ENCODE measurements around the gene CFAP410. TPM values are rescaled to one million over a fixed set of nuclear protein-coding genes. Genes with fewer than 3 reads are reported as not detected.

Gene CFAP410
- total RNA-seq, 3 donors from 2014 or later = 22.2 to 31.1 (median 27.8) TPM

DNA sequence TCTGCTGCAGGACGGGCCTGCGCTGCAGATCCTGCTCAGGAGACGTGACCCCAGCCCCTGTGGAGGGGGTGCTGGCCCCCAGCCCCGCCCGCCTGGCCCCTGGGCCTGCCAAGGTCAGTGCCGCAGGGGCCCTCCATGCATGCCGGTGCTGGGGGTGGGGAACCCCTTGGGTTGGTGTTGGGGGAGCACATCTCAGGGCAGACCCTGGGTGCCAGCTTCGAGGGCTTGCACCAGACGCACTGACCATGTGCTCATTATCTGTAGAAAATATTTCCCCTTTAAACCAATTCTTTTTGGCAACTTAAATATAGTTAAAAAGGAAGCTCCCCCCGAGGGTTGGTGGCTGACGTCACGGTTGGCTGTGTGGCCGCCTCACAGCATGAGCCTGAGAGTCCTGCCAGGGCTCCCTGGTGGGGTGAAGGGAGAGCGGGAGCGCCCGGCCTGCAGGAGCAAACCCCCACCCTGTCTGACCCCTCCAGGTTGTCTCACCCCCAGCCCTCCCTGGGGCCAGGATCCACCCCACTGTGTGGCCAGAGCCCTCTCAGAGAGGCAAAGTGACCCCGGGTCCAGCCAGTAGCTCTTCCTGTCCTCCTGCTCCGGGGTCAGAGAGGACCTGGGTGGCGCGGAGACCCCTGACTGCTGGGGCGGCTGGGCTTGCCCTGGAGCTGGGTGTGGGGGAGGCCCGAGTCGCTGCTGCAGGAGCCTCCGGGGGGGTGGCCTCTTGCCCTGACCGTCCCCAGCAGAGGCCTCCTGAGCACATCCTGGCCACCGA, 44.6 kb downstream of the CFAP410 start:
- no peaks in the 10 kb centered on the region for H3K27me3 ChIP-seq
- peak overlapping the region in 1 of 3 donors; percentile 8 for H3K4me3 ChIP-seq
- H3K36me3 ChIP-seq = no peaks in the 10 kb centered on the region
- DNase-seq (ENCODE audit: low spot score in 2 of 2) = no peak
- H3K4me1 ChIP-seq = peaks cover 0 to 4% of the 10 kb centered on the region in 2 donors
- no peak for TF ChIP-seq POLR2AphosphoS5 (IDR thresholded peaks at IDR 0.05)
- no peak for TF ChIP-seq CTCF (IDR thresholded peaks at IDR 0.05)
- no peak for TF ChIP-seq POLR2A (IDR thresholded peaks at IDR 0.05)
- intact Hi-C loops (cut with DNase I; ENCODE audit: low total_unique reads) = loop anchor here (5.0 kb wide), 1 partner anchor 222 kb away; no protein-coding TSS in a partner anchor
- no peaks in the 10 kb centered on the region for H3K9me3 ChIP-seq
- peak overlapping the region in 1 of 2 donors; percentile 3 for H3K27ac ChIP-seq

DNA sequence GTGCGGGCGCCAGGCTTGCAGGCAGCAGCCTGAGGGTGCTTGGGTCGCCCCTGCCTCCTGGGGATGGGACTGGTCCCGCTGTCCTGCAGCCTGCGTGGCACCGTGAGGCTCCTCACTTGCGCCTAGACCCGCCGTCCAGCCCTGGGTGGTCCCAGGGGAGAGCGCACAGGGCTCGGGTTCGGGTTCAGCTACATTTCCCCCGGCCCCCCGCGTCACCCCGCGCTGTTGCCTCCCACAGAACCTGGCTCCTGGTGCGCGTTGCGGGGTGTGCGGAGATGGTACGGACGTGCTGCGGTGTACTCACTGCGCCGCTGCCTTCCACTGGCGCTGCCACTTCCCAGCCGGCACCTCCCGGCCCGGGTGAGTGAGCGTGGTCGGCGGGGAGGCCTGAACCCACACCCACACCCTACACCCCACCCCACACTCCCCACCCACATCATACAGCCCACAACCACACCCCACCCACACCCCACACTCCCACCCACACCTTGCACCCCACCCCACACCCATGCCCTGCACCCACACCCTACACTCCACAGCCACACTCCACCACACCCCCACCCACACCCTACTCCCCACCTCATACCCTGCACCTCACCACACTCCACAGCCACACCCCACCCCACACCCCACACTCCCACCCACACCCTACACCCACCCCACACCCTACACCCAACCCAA, 45.5 kb downstream of the CFAP410 start:
- H3K4me1 ChIP-seq = peaks cover 0 to 4% of the 10 kb centered on the region in 2 donors
- intact Hi-C loops (cut with DNase I; ENCODE audit: low total_unique reads) = loop anchor here (5.0 kb wide), 1 partner anchor 221 kb away; no protein-coding TSS in a partner anchor
- H3K36me3 ChIP-seq = no peaks in the 10 kb centered on the region
- H3K4me3 ChIP-seq = no peak overlapping the region
- no peaks in the 10 kb centered on the region for H3K9me3 ChIP-seq
- H3K27ac ChIP-seq = no peak overlapping the region
- no peaks in the 10 kb centered on the region for H3K27me3 ChIP-seq
- TF ChIP-seq POLR2A (IDR thresholded peaks at IDR 0.05) = no peak
- TF ChIP-seq CTCF (IDR thresholded peaks at IDR 0.05) = no peak
- DNase-seq (ENCODE audit: low spot score in 2 of 2) = no peak

DNA sequence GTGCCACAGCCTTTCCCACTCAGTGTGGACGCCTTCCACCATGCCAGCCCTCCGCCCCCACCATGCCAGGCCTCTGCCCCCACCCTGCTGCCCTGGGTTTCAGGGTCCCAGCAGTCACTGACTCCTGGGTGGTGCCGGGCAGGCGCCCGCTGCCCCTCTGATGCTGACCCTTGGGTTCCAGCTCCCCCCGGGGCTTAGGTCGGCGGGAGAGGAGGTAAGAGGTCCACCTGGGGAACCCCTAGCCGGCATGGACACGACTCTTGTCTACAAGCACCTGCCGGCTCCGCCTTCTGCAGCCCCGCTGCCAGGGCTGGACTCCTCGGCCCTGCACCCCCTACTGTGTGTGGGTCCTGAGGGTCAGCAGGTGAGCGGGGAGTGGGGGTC, 46.4 kb downstream of the CFAP410 start:
- H3K4me3 ChIP-seq = no peak overlapping the region
- intact Hi-C loops (cut with DNase I; ENCODE audit: low total_unique reads) = loop anchor here (5.0 kb wide), 1 partner anchor 221 kb away; no protein-coding TSS in a partner anchor
- no peaks in the 10 kb centered on the region for H3K27me3 ChIP-seq
- H3K9me3 ChIP-seq = no peaks in the 10 kb centered on the region
- H3K36me3 ChIP-seq = no peaks in the 10 kb centered on the region
- H3K27ac ChIP-seq = no peak overlapping the region
- no peak for TF ChIP-seq CTCF (IDR thresholded peaks at IDR 0.05)
- TF ChIP-seq POLR2A (IDR thresholded peaks at IDR 0.05) = no peak
- no peak for TF ChIP-seq POLR2AphosphoS5 (IDR thresholded peaks at IDR 0.05)
- H3K4me1 ChIP-seq = peaks cover 0 to 4% of the 10 kb centered on the region in 2 donors
- no peak for DNase-seq (ENCODE audit: low spot score in 2 of 2)

- Histone ChIP-seq H3K27me3 (peaks cover 0 to 5% of the 10 kb centered on the region in 2 donors), H3K4me1 (no peaks in the 10 kb centered on the region)
- intact Hi-C loops (cut with DNase I; ENCODE audit: low total_unique reads) = loop anchor here (5.0 kb wide), 1 partner anchor 220 kb away; no protein-coding TSS in a partner anchor
Measured at GRCh38 chr21:44291936-44292811, 47.0 kb downstream of the CFAP410 start.

More at GRCh38 chr21:44291936-44292811, 47.0 kb downstream of the CFAP410 start:
- Histone ChIP-seq H3K9me3 (no peaks in the 10 kb centered on the region), H3K27ac (no peak overlapping the region), H3K36me3 (no peaks in the 10 kb centered on the region), H3K4me3 (no peak overlapping the region)
- no peak for DNase-seq (ENCODE audit: low spot score in 2 of 2)
- no peak for TF ChIP-seq POLR2AphosphoS5 (IDR thresholded peaks at IDR 0.05)
- TF ChIP-seq CTCF (IDR thresholded peaks at IDR 0.05) = no peak
- TF ChIP-seq POLR2A (IDR thresholded peaks at IDR 0.05) = no peak

All from breast epithelium (tissue), 4 donors.